ENCODE measurements around the gene ADAT2.

Gene ADAT2

GRCh38 chr6:143450453-143451371 is at the start of gene ADAT2, which contains the start of gene PEX3:
Gene ADAT2 (minus strand): TSS chr6:143450695. CDS start chr6:143450658, 37 bp downstream.
Gene PEX3 (plus strand): TSS chr6:143450805. CDS start chr6:143451043, 238 bp downstream.
- H3K4me3 ChIP-seq, result peak within 1 kb of the TSS; percentile 86
- DNase-seq (ENCODE audit: low spot score), result peak; percentile 94
- H3K27ac ChIP-seq, result peak within 1 kb of the TSS; percentile 78 to 80
- no peak for TF ChIP-seq CTCF (IDR thresholded peaks at IDR 0.05)

GRCh38 chr6:143498428-143498827 is 47.9 kb upstream of the ADAT2 start:
- no peak for DNase-seq (ENCODE audit: low spot score)
- TF ChIP-seq CTCF (IDR thresholded peaks at IDR 0.05), result no peak
- H3K4me3 ChIP-seq, result no peak overlapping the region

GRCh38 chr6:143496974-143497373 is 46.5 kb upstream of the ADAT2 start:
- TF ChIP-seq CTCF (IDR thresholded peaks at IDR 0.05), result no peak
- no peak overlapping the region for H3K4me3 ChIP-seq
- DNase-seq (ENCODE audit: low spot score), result no peak
- no peak overlapping the region for H3K27ac ChIP-seq

More at GRCh38 chr6:143498428-143498827, 47.9 kb upstream of the ADAT2 start:
- H3K27ac ChIP-seq, result no peak overlapping the region

- no peak for TF ChIP-seq CTCF (IDR thresholded peaks at IDR 0.05)
- H3K27ac ChIP-seq, result no peak overlapping the region
- DNase-seq (ENCODE audit: low spot score), result no peak
- no peak overlapping the region for H3K4me3 ChIP-seq
Observed at GRCh38 chr6:143490775-143491174, 40.3 kb upstream of the ADAT2 start.

- TF ChIP-seq CTCF (IDR thresholded peaks at IDR 0.05), result no peak
- Histone ChIP-seq H3K27ac (no peak overlapping the region), H3K4me3 (no peak overlapping the region)
- no peak for DNase-seq (ENCODE audit: low spot score)
Observed at GRCh38 chr6:143490244-143490643, 39.7 kb upstream of the ADAT2 start.

- Histone ChIP-seq H3K27ac (no peak overlapping the region), H3K4me3 (no peak overlapping the region)
- DNase-seq (ENCODE audit: low spot score), result no peak
- TF ChIP-seq CTCF (IDR thresholded peaks at IDR 0.05), result no peak
Observed at GRCh38 chr6:143486752-143487151, 36.3 kb upstream of the ADAT2 start.

GRCh38 chr6:143485967-143486366 is 35.5 kb upstream of the ADAT2 start:
- Histone ChIP-seq H3K4me3 (no peak overlapping the region), H3K27ac (no peak overlapping the region)
- DNase-seq (ENCODE audit: low spot score), result no peak
- TF ChIP-seq CTCF (IDR thresholded peaks at IDR 0.05), result no peak

Measured in coronary artery (tissue), 2 donors.